Midbrain (tissue), 1 donor: Measurements from ENCODE around the gene LANCL3.
"Not testable (repeated sequence)": the region's sequence is repeated elsewhere in the genome, so short reads cannot be mapped to it uniquely, and the experiment has no call there.

Experiments
- DNase-seq: peaks from one replicate; lab custom pipeline; 2025; lab: John Stamatoyannopoulos, UW

Gene LANCL3

DNA sequence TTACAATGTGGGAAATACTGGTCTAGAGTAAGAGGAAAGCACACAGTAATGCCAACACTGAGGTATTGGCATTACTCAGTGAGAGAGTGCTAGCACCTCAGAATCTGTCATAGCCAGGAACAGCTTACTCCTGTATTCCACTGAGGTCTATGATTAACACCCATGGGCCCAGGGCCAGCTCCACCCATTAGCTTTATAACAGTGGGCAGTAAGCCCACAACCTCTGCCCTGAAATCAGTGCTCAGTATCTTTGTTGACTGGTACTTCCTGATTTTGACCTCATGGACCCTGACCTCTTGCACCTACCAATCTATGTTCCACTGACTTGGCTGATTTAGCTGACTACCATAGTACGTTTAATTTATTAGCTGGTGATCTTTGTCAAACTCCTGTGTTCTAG is 56.1 kb downstream of the LANCL3 start:
- DNase-seq: no peak

DNA sequence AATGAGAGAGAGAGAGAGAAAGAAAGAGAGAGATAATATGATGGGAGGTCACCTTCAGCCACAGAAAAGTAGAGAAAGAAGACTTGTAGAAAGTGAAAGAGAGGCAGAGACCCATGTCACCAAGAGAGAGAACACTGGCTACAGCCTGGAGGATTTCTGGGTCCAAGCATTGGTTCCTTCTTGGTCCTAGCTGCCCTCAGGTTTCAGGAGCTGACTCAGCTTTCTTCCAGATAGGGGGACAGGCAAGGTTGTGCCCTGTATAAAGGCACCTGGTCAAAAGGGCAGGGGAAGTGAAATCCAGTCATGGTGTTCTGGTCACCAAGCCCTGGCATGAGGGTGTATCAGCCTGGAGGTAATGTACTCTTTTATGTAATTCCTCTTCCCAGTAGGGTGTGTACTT is 66.6 kb downstream of the LANCL3 start:
- no peak for DNase-seq

DNA sequence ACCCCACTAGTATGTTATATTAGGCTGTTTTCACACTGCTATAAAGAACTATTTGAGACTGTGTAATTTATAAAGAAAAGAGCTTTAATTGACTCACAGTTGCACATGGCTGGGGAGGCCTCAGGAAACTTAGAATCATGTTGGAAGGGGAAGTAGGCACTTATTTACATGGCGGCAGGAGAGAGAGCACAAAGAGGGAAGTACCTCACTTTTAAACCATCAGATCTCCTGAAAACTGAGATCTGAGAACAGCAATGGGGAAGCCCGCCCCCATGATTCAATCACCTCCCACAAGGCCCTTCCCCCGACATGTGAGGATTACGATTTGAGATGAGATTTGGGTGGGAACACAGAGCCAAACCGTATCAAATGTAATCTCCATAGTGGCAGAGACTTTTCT is 68.7 kb downstream of the LANCL3 start:
- no peak for DNase-seq

DNA sequence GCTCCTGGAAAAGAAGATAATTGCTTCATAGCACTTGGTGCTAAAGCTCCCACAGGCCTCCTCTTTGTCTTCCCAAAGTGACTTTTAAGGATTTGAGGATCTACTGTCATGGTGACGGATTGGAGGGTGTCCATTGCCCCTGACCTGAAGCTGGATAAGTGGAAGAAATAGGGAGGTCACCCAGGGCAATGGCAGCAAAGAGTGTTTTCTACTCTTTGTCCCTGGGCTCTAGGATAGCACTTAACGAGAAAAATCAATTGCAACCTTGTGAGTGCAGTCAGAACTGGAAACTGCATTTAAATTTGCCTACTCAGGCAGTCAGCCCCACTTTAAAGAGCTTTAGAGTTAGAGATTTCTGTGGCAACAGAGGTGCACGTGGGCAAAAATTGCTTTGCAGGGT is 70.4 kb downstream of the LANCL3 start:
- DNase-seq: no peak

DNA sequence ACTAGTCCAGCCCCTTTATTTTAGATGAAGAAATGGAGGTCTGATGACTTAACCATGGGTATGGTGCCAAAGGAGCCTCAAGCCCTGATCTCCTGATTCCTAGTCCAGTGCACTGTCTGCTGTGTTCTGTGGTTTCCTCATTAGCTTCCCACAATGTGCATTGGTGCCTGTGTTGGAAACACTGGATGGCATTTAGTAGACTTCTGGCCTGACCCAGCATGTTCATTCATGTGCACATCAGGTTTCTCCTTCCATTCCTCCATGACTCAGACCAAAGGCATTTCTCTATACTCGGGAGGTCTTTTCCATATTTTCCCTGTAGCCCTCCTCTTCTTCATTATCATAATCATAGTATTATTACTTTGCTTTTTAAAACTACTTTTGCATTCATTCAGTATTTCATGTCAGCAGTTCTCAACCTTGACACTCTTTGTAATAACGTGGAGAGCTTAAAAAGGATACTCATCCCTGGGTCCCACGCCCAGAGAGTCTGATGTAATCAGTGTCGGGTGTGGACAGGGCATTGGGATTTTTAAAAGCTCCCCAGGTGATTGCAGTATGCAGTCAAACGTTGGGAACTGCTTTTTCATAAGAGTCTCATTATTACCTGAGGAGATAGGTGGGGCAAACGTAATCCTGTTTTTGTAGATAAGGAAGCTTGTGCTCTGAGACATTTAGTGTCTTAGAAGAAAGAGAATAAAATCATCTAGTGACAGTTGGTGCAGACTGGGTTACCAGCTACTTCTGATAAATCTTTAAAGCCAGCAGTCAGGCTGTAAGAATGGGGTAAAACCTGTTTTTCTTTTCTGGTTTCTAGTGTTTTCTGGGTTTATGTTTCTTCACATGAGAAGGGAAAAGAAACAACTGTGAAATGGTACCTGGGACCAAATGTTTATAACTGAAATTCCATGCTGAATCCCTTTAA is 73.2 kb downstream of the LANCL3 start:
- DNase-seq: no peak

DNA sequence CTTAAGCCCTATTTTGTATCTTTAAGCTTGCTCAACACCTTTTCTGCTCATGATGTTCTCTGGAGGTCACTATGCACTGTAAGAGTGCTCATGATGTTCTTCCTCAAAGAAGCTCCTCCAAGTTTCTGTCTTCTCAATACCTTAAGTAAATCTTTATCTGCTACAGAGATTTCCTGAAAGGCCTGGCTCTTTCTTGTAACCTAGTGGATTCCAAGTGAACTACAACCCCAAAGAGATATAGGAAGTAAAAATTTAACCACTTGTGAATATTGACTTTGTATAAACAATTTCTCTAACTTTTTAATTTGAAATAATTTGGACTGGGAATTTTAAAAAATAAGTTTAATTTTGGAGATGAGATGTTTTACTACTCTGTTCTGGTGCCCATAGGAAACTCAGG is 74.8 kb downstream of the LANCL3 start:
- DNase-seq: no peak

DNA sequence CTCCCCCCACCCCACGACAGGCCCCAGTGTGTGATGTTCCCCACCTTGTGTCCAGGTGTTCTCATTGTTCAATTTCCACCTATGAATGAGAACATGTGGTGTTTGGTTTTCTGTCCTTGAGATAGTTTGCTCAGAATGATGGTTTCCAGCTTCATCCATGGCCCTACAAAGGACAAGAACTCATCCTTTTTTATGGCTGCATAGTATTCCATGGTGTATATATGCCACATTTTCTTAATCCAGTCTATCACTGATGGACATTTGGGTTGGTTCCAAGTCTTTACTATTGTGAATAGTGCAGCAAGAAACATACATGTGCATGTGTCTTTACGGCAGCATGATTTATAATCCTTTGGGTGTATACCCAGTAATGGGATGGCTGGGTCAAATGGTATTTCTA is 79.4 kb downstream of the LANCL3 start:
- not testable (repeated sequence) for DNase-seq

DNA sequence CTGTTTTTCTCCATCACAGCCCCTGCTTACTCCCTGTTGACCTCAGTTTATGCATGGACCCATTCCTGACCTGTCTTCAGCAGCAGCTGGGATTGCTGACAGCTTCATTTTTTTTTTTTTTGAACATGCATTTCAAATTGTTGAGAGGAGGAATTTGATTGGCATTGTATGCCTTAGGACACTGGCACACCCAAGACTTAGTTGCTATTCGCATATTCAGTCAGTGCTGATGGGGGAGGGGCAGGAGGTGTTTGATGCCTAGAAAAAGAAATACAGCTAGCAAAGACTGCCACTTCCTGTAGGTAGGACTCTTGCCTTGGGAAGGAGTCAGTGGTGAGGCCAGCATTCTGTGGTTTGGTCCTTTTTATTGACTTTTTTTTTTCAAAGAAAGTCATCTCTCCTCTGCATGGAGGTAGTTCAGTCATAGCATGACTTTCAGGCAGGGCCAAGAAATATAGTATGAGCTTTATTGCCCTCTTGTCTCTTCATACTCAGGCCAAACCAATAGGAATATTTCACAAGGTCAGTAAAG is 80.5 kb downstream of the LANCL3 start:
- DNase-seq: no peak

DNA sequence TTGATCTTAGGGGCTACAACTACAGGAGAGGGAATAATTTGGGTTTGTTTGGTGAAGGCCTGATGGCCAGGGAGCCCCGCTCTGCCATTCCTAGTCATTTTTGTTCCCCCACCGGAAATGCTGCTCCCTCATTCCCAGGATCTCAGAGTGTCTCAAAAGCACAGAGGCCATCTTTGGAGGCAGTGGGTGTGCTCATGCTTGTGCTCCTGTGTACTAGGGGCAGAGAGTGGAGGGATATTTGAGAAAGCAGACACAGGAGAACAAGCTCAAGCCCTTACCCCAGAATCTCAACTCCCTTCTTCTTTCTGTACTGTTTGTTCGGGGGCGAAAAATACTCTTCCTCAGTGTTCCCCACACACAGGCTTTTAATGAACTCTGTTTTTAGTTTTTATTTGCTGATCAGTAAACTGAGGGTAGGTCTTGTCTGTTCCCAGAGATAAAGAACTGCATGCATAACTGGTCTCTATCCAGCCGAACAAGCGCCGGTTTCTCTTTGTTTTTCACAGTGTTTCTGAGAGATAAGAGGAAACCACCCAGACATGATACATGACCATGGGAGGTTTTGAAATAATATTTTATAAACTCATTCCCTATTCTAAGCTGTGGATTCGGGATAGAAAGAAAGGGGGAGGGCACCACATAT is 81.2 kb downstream of the LANCL3 start:
- DNase-seq: no peak

DNA sequence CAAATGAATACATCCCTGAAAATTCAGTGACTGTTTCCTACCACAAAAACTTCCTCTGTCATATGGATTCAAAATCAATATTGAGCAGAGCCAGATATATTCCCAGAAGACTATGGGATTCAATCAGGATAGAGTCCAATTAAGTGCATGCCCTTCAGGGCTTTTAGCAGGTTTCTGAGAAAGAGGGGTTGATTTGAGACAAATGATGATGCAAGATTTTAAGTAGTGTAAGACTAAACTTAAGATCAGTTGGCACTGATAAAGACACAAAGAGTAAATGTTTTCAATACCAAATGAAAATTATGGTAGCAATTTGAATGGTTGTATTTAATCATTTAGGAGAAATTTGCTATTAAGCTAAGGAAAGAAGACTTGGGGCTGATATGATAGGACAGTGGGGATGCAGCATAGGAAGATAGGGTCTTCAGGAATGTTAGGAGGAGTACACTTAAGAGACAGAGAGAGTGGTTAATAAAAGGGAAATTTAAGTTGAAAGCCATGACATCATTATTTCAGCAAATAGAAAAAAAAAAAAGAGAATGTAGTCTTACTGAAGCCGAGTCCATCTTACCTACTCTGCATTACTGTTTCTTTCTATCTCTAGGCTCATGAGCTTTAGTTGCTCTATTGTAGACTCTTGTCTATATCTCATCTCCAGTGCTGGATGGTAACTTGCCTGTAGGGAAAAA is 82.1 kb downstream of the LANCL3 start:
- DNase-seq: no peak

DNA sequence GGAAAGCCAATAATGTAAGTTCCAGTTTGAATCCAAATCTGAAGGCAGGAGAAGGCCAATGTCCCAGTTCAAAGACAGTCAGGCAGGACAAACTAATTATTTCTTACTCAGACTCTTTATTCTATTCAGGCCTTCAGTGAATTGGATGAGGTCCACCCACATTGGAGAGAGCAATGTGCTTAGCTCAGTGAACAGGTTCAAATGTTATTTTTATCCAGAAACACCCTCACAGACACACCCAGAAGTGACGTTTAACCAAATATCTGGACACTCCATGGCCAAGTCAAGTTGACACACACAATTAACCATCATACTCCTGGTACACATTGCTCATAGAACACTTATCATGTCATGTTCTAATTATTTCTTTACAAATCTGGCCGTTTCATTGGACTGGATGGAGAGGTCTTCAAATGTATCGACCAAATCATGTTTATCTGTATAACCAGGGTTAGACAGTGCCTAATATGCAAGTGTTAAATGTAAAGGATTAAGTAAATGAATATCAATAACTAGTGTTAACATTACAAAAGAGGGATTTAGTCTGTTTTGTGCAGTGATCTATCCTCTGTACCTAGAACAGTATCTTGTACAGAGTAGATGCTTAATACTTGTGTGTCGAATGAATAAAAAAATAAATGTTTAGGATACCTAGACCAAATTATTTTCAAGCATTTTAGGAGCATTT is 87.0 kb downstream of the LANCL3 start:
- DNase-seq: no peak

DNA sequence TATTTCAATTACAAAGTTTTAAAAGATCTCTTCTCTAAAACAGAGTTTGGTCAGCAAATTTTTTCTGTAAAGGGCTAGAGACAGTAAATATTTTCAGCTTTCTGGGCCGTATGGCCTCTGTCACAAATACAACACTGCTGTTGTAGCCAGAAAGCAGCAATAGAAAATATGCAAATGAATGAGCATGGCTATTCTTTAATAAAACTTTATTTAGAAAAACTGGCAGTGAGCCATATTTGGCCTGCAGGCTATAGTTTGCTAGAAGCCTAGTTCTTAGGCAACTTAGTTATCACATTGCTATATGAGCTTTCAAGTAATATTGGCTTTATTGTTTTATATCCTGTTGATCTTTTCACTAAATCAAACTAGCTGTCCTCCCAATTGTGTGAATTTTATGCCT is 87.6 kb downstream of the LANCL3 start:
- DNase-seq: no peak

DNA sequence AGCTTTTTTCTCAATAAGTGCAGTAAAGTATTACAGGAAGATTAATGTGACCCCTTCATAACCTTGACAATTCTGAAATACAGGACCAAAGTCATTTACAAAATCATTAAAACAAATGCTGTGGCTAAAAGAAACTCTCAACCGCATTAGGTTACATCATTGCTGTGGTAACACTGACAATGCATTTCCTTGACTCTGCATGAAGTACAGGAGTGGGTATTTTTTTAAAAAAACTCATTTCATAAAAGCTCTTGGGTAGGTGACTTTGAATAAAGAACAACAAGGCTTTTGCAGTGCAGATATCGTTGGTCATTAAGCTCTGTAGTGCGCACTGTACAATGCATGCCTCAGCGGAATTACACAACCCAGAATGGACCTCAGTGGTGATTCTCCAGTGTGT is 90.7 kb downstream of the LANCL3 start:
- DNase-seq: no peak

DNA sequence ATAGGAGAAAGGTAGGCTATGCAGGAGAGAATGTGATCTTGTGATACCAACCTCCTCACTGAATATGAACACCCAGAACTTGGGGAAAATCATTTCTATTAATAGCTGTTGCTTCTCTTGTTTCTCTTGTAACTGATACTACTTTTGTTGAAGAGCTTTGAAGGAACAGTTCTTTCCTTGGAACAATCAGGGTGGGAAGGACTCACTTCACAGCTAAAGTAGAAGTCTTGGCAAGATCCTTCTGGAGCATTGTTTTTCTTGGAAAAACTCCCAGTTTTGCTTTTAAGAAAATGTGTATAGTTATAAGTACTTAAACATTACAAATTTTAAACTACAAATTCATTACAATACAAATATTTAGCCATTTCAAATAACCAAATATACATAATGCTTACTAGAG is 95.1 kb downstream of the LANCL3 start:
- DNase-seq: no peak

DNA sequence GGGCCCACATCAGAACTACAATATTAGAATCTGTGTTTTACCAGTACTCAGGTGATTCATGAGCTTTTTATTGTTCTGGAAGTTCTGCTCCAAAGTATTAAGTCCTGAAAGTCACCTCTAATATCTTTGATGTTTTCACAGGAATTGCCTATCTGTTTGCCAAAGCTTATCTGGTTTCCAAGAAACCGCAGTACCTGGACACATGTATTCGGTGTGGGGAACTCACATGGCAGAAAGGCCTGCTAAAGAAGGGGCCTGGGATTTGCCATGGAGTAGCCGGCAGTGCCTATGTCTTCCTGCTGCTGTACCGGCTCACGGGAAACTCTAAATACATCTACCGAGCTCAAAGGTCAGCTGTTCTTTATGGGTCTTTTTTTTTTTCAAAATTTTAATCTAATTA is 95.7 kb downstream of the LANCL3 start:
- no peak for DNase-seq

DNA sequence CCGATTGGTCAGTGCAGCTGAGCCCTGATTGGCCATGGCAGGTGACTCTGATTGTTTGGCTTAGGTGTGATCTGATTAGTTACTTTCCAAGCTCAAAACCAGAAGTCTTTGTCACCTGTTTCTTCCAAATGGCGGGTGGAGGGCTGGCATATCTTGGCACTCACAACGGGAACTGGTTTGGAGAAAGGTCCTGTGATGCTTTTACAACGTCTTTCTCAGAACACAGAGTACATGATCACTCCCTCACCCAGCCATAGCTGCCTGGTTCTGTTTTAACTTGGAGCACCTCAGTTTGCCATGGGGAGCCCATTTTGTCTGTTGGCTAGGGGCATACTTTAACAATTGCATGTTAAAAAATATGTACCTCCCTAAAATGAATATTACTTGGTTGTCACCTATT is 101.1 kb downstream of the LANCL3 start:
- no peak for DNase-seq

DNA sequence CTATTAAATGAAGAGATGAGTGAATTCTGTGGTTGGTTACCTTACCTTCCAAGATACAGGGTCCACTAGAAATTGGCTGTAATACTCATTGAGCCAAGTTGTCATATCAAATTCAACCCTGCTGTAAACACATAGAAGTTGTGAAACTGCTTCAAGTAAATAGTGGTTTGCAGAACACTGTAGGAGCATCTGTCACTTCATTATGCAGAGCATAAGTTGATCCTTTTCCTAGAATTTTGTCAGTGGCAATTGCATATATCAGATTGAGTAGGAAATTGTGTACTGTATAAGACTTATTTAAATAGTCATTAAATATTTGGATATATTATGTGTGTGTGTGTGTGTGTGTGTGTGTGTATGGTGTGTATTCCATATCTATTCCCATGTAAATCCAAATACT is 105.3 kb downstream of the LANCL3 start:
- DNase-seq: no peak

DNA sequence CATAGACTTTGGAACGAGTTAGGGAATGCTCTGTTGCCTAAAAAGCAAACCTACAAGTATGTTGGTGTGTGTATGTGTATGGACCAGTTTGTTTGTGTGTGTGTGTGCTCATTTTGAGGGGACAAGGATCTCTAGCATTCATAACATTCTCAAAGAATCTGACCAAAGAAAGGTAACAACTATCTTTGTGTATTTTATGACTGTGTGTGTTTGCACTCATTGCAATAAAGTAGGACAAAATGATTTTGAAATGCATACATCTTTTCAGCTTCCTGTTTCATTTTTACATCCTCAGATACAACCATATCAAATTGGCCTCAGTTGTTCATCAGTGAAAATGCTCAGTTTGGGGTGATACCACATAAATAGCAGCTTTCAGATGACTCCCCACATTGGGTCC is 105.8 kb downstream of the LANCL3 start:
- no peak for DNase-seq

DNA sequence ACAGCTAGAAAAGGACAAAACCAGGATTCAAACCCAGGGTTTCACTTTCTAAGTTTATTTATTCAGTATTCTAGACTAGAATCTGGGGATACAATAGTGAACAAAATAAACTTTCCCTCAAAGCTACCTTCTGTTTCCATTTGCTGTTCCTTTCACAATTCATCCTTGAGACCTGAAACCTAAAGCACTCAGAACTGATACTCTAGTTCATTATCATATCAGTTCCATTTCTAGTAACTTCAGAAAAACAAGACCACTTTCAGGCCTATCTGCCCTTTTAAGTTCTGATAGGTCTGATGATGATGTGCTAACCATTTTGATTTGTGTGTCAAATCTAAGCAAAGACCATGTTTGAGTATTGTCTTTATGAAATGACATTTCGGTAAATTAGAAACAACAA is 106.3 kb downstream of the LANCL3 start:
- no peak for DNase-seq

DNA sequence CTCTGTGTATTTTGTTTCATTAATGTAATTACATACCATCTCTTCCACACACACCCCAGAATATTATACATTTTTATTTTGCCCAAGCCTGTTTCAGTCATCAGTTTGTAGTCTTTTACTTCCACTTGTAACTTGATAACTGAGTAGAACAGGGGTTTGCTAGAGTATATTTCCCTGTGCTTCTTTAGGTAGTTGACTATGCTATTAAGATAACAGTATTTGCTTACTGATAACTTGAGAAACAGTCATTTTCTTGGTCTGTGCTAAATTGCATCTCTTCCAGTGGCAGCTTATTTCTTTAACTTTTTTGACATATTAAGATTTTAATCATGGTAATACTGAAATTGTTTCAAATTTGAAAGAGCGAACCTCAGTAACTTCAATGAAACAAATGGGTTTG is 107.1 kb downstream of the LANCL3 start:
- DNase-seq: no peak

DNA sequence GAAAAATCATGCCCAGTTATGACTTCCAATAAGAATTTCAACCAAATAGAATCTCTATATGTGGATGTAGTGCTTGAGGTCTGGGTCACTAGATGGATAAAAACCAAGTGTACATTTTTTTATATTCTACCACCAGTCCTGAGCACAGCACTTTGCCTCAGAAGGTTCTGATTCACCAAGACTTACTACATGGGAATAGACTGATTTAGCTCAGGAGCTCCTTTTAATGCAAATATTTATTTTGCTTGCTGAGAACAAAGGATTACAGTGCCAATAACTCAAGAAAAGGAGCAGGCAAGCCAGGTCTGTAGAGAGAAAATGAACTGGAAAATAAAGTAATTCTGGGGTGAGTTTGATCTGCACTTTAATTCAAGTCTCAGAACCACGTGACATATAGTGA is 107.8 kb downstream of the LANCL3 start:
- DNase-seq: no peak

DNA sequence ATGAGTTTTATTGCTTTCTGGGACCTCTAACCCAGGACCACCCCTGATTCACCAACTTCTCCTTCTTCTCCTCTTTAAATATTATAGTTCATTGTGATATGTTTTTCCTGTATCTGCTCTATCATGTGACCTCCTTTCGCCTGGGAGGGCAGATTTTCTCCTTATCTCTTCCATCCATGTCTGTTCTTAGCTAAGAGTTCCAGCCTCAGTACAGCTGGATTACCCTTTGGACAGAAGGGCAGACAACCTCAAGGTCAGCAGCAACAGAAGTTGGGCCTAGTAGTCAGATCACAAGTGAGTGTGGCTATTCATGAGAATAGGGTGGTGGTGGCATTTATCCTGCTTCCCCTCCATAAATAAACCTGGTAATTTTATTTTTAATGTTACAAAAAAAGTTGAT is 108.4 kb downstream of the LANCL3 start:
- DNase-seq: no peak
